WTC11 (cell line): ENCODE data around the gene ACTG2. TPM values are rescaled to one million over a fixed set of nuclear protein-coding genes. Genes with fewer than 3 reads are reported as not detected.

ENCODE experiments used
- ATF2 ChIP-seq: sonication (generic); formaldehyde crosslinking; IDR thresholded peaks from 2 replicates; pipeline ENCODE4 v1.8.1; 2022; ENCODE audit warnings: low read depth, missing genetic modification reagents, borderline replicate concordance
- ATF6 ChIP-seq: sonication (generic); formaldehyde crosslinking; IDR thresholded peaks from 2 replicates; pipeline ENCODE4 v1.8.1; 2023; ENCODE audit warnings: mild to moderate bottlenecking, missing genetic modification reagents
- CTCF ChIP-seq: fragments of 200-600 bp; IDR thresholded peaks from 2 replicates; pipeline ENCODE4 v1.8.0; 2022; ENCODE audit warnings: antibody characterized with exemption
- ELF4 ChIP-seq: sonication (generic); formaldehyde crosslinking; IDR thresholded peaks from 2 replicates; pipeline ENCODE4 v1.8.1; 2022; ENCODE audit warnings: low read depth, mild to moderate bottlenecking, moderate library complexity, missing genetic modification reagents
- EMX1 ChIP-seq: fragments of 250-450 bp; sonication (Bioruptor Pico); IDR thresholded peaks from 2 replicates; pipeline ENCODE4 v1.8.0; 2021; ENCODE audit warnings: mild to moderate bottlenecking
- ETV6 ChIP-seq: sonication (generic); formaldehyde crosslinking; IDR thresholded peaks from 2 replicates; pipeline ENCODE4 v1.8.1; 2022; ENCODE audit warnings: mild to moderate bottlenecking, missing genetic modification reagents
- FOXP4 ChIP-seq: sonication (generic); formaldehyde crosslinking; IDR thresholded peaks from 2 replicates; pipeline ENCODE4 v1.8.0; 2022; ENCODE audit warnings: mild to moderate bottlenecking, missing genetic modification reagents
- JAZF1 ChIP-seq: fragments of 250-450 bp; sonication (Bioruptor Pico); IDR thresholded peaks from 2 replicates; pipeline ENCODE4 v1.9.0; 2021; ENCODE audit warnings: moderate library complexity, mild to moderate bottlenecking, inconsistent platforms
- MAX ChIP-seq: sonication (generic); formaldehyde crosslinking; IDR thresholded peaks from 2 replicates; pipeline ENCODE4 v1.8.0; 2022; ENCODE audit warnings: mild to moderate bottlenecking, missing genetic modification reagents
- MXD4 ChIP-seq: fragments of 250-450 bp; sonication (Bioruptor Pico); IDR thresholded peaks from 2 replicates; pipeline ENCODE4 v1.8.0; 2021; ENCODE audit warnings: mild to moderate bottlenecking, moderate library complexity, borderline replicate concordance
- NFE2L1 ChIP-seq: sonication (generic); formaldehyde crosslinking; IDR thresholded peaks from 2 replicates; pipeline ENCODE4 v1.8.1; 2023; ENCODE audit warnings: missing genetic modification reagents
- NR1H2 ChIP-seq: sonication (generic); formaldehyde crosslinking; IDR thresholded peaks from 2 replicates; pipeline ENCODE4 v1.9.0; 2021; ENCODE audit warnings: mild to moderate bottlenecking, moderate library complexity, missing genetic modification reagents
- OVOL2 ChIP-seq: fragments of 250-450 bp; sonication (Bioruptor Pico); IDR thresholded peaks from 2 replicates; pipeline ENCODE4 v1.9.0; 2021; ENCODE audit warnings: mild to moderate bottlenecking, borderline replicate concordance
- RORB ChIP-seq: fragments of 250-450 bp; sonication (Bioruptor Pico); IDR thresholded peaks from 2 replicates; pipeline ENCODE4 v1.9.0; 2021; ENCODE audit warnings: mild to moderate bottlenecking
- SMAD3 ChIP-seq: sonication (generic); formaldehyde crosslinking; IDR thresholded peaks from 2 replicates; pipeline ENCODE4 v1.8.0; 2022; ENCODE audit warnings: missing genetic modification reagents, mild to moderate bottlenecking, borderline replicate concordance
- ZMAT4 ChIP-seq: fragments of 250-450 bp; sonication (Bioruptor Pico); IDR thresholded peaks from 2 replicates; pipeline ENCODE4 v1.9.0; 2021; ENCODE audit warnings: mild to moderate bottlenecking
- ZNF138 ChIP-seq: sonication (generic); formaldehyde crosslinking; conservative IDR thresholded peaks from 2 replicates; pipeline ENCODE4 v1.8.1; 2022; ENCODE audit warnings: mild to moderate bottlenecking, moderate library complexity, missing genetic modification reagents
- ZNF219 ChIP-seq: sonication (generic); formaldehyde crosslinking; IDR thresholded peaks from 2 replicates; pipeline ENCODE4 v1.8.0; 2023; ENCODE audit warnings: missing genetic modification reagents, mild to moderate bottlenecking, borderline replicate concordance
- ZNF232 ChIP-seq: sonication (generic); formaldehyde crosslinking; IDR thresholded peaks from 2 replicates; pipeline ENCODE4 v1.8.0; 2022; ENCODE audit warnings: mild to moderate bottlenecking, missing genetic modification reagents
- ZNF423 ChIP-seq: fragments of 250-450 bp; sonication (Bioruptor Pico); IDR thresholded peaks from 2 replicates; pipeline ENCODE4 v2.1.2; 2022; ENCODE audit warnings: mild to moderate bottlenecking, moderate library complexity
- total RNA-seq: library from RNA; stranded (reverse); gene quantifications from 3 replicates; pipeline ENCODE4 v1.2.3, GENCODE V29; 2021
- TF ChIP-seq, protein P1 (sequence below): fragments of 250-450 bp; sonication (Bioruptor Pico); IDR thresholded peaks from 2 replicates; pipeline ENCODE4 v1.9.0; 2021; ENCODE audit warnings: moderate library complexity, mild to moderate bottlenecking, inconsistent platforms, borderline replicate concordance
- TF ChIP-seq, protein P2 (sequence below): sonication (generic); formaldehyde crosslinking; conservative IDR thresholded peaks from 2 replicates; pipeline ENCODE4 v1.8.1; 2022; ENCODE audit warnings: mild to moderate bottlenecking, missing genetic modification reagents
- TF ChIP-seq, protein P3 (sequence below): fragments of 250-450 bp; sonication (Bioruptor Pico); IDR thresholded peaks from 2 replicates; pipeline ENCODE4 v1.9.0; 2021; ENCODE audit warnings: mild to moderate bottlenecking
- TF ChIP-seq, protein P4 (sequence below): sonication (generic); formaldehyde crosslinking; IDR thresholded peaks from 2 replicates; pipeline ENCODE4 v1.8.1; 2023; ENCODE audit warnings: mild to moderate bottlenecking, missing genetic modification reagents, moderate library complexity
- TF ChIP-seq, protein P5 (sequence below): sonication (generic); formaldehyde crosslinking; IDR thresholded peaks from 2 replicates; pipeline ENCODE4 v1.8.0; 2023; ENCODE audit warnings: missing genetic modification reagents

The ACTG2 gene
- total RNA-seq, 1 experiment from 2014 or later: 2.7 TPM

GRCh38 chr2:73926493-73927327, 33.9 kb downstream of the ACTG2 start, which contains the start of gene DGUOK (continued):
- TF ChIP-seq, protein P1, sequence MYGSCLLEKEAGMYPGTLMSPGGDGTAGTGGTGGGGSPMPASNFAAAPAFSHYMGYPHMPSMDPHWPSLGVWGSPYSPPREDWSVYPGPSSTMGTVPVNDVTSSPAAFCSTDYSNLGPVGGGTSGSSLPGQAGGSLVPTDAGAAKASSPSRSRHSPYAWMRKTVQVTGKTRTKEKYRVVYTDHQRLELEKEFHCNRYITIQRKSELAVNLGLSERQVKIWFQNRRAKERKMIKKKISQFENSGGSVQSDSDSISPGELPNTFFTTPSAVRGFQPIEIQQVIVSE (CRISPR knock-in tag): no peak
- 0 out of 2 replicates have a peak, but pooled peaks have one; percentile 60 for TF ChIP-seq FOXP4
- TF ChIP-seq ZNF423 (CRISPR knock-in tag): no peak
- TF ChIP-seq MXD4 (CRISPR knock-in tag): no peak
- no peak for TF ChIP-seq ATF6
- TF ChIP-seq, protein P2, sequence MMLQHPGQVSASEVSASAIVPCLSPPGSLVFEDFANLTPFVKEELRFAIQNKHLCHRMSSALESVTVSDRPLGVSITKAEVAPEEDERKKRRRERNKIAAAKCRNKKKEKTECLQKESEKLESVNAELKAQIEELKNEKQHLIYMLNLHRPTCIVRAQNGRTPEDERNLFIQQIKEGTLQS (CRISPR knock-in tag): no peak
- TF ChIP-seq NFE2L1 (CRISPR knock-in tag): no peak
- no peak for TF ChIP-seq RORB (CRISPR knock-in tag)
- TF ChIP-seq, protein P3, sequence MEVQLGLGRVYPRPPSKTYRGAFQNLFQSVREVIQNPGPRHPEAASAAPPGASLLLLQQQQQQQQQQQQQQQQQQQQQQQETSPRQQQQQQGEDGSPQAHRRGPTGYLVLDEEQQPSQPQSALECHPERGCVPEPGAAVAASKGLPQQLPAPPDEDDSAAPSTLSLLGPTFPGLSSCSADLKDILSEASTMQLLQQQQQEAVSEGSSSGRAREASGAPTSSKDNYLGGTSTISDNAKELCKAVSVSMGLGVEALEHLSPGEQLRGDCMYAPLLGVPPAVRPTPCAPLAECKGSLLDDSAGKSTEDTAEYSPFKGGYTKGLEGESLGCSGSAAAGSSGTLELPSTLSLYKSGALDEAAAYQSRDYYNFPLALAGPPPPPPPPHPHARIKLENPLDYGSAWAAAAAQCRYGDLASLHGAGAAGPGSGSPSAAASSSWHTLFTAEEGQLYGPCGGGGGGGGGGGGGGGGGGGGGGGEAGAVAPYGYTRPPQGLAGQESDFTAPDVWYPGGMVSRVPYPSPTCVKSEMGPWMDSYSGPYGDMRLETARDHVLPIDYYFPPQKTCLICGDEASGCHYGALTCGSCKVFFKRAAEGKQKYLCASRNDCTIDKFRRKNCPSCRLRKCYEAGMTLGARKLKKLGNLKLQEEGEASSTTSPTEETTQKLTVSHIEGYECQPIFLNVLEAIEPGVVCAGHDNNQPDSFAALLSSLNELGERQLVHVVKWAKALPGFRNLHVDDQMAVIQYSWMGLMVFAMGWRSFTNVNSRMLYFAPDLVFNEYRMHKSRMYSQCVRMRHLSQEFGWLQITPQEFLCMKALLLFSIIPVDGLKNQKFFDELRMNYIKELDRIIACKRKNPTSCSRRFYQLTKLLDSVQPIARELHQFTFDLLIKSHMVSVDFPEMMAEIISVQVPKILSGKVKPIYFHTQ (CRISPR knock-in tag): no peak
- TF ChIP-seq ATF2 (CRISPR knock-in tag): no peak
- TF ChIP-seq EMX1 (CRISPR knock-in tag): no peak
- TF ChIP-seq ZMAT4 (CRISPR knock-in tag): no peak
- TF ChIP-seq NR1H2: peak; percentile 44; the same call in 1 of the 2 replicates
- TF ChIP-seq ZNF232: peak; percentile 85; the same call in 1 of the 2 replicates
- peak; percentile 53; the same call in 1 of the 2 replicates for TF ChIP-seq SMAD3 (CRISPR knock-in tag)
- no peak for TF ChIP-seq JAZF1 (CRISPR knock-in tag)
- TF ChIP-seq, protein P4, sequence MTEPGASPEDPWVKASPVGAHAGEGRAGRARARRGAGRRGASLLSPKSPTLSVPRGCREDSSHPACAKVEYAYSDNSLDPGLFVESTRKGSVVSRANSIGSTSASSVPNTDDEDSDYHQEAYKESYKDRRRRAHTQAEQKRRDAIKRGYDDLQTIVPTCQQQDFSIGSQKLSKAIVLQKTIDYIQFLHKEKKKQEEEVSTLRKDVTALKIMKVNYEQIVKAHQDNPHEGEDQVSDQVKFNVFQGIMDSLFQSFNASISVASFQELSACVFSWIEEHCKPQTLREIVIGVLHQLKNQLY (CRISPR knock-in tag): no peak
- TF ChIP-seq OVOL2 (CRISPR knock-in tag): no peak
- TF ChIP-seq, protein P5, sequence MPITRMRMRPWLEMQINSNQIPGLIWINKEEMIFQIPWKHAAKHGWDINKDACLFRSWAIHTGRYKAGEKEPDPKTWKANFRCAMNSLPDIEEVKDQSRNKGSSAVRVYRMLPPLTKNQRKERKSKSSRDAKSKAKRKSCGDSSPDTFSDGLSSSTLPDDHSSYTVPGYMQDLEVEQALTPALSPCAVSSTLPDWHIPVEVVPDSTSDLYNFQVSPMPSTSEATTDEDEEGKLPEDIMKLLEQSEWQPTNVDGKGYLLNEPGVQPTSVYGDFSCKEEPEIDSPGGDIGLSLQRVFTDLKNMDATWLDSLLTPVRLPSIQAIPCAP (CRISPR knock-in tag): no peak
- TF ChIP-seq ZNF219 (CRISPR knock-in tag): no peak
- no peak for TF ChIP-seq ELF4 (CRISPR knock-in tag)
- TF ChIP-seq CTCF: no peak
- peak; percentile 95 for TF ChIP-seq ETV6 (CRISPR knock-in tag)
- peak; percentile 86 for TF ChIP-seq MAX (CRISPR knock-in tag)
- TF ChIP-seq ZNF138 (CRISPR knock-in tag): no peak
